Neural cell (in vitro differentiated cells): ENCODE results near the gene PCDH9. TPM values are rescaled to one million over a fixed set of nuclear protein-coding genes. Genes with fewer than 3 reads are reported as not detected.

ENCODE experiments used
- H2AFZ ChIP-seq: fragments of 200-600, 300-800 bp; sonication (generic), shearing (Covaris generic); 2 replicates; pipeline ENCODE4 v1.6.0; 2014; ENCODE audit warnings: low read depth, mild to moderate bottlenecking, antibody characterized with exemption, low read length, moderate library complexity
- H3F3A ChIP-seq: fragments of 200-600 bp; shearing (Covaris generic); 2 replicates; pipeline ENCODE4 v1.6.1; 2016; ENCODE audit warnings: mild to moderate bottlenecking, moderate library complexity, mixed read lengths, antibody characterized with exemption, low read length; ENCODE audit not compliant: insufficient read depth, poor library complexity, severe bottlenecking
- H3K27ac ChIP-seq: fragments of 200-600, 300-800 bp; sonication (generic), shearing (Covaris generic); 2 replicates; pipeline ENCODE4 v1.5.1; 2014; ENCODE audit warnings: mild to moderate bottlenecking, low read length, moderate library complexity
- H3K27me3 ChIP-seq: fragments of 300-800, 200-600 bp; sonication (generic), shearing (Covaris generic); 2 replicates; pipeline ENCODE4 v1.6.0; 2014; ENCODE audit warnings: mild to moderate bottlenecking, low read depth, low read length, moderate library complexity; ENCODE audit not compliant: insufficient read depth
- H3K36me3 ChIP-seq: fragments of 300-800, 200-600 bp; sonication (generic), shearing (Covaris generic); 2 replicates; pipeline ENCODE4 v1.5.1; 2014; ENCODE audit warnings: mild to moderate bottlenecking, antibody characterized with exemption, low read length, moderate library complexity; ENCODE audit not compliant: insufficient read depth
- H3K4me2 ChIP-seq: fragments of 300-800, 200-600 bp; sonication (generic), shearing (Covaris generic); 2 replicates; pipeline ENCODE4 v1.6.0; 2014; ENCODE audit warnings: mild to moderate bottlenecking, low read length
- H3K4me3 ChIP-seq: fragments of 300-800, 200-600 bp; sonication (generic), shearing (Covaris generic); 2 replicates; pipeline ENCODE4 v1.5.1; 2014; ENCODE audit warnings: mild to moderate bottlenecking, low read length, moderate library complexity
- H3K79me2 ChIP-seq: fragments of 200-600 bp; shearing (Covaris generic); replicated peaks from 2 replicates; pipeline ENCODE4 v1.6.0; 2014; ENCODE audit warnings: mild to moderate bottlenecking, low read length, moderate library complexity; ENCODE audit not compliant: insufficient read depth
- H3K9ac ChIP-seq: fragments of 300-800, 200-600 bp; sonication (generic), shearing (Covaris generic); 2 replicates; pipeline ENCODE4 v1.6.1; 2016; ENCODE audit warnings: mild to moderate bottlenecking, low read length, mixed read lengths
- H3K9me2 ChIP-seq: fragments of 200-600 bp; shearing (Covaris generic); 2 replicates; pipeline ENCODE4 v1.6.1; 2016; ENCODE audit warnings: mild to moderate bottlenecking, low read length, mixed read lengths; ENCODE audit not compliant: insufficient read depth
- H3K9me3 ChIP-seq: fragments of 200-600, 300-800 bp; sonication (generic), shearing (Covaris generic); 2 replicates; pipeline ENCODE4 v1.6.1; 2016; ENCODE audit warnings: mild to moderate bottlenecking, mixed run types, low read length, moderate library complexity, mixed read lengths
- H4K20me1 ChIP-seq: fragments of 200-600 bp; shearing (Covaris generic); 2 replicates; pipeline ENCODE4 v1.6.1; 2016; ENCODE audit warnings: mild to moderate bottlenecking, mixed run types; ENCODE audit not compliant: insufficient read depth
- CTCF ChIP-seq: fragments of 450-650 bp; IDR thresholded peaks from 2 replicates; pipeline ENCODE4 v1.5.1; 2014; ENCODE audit warnings: antibody characterized with exemption, mild to moderate bottlenecking, moderate library complexity; ENCODE audit not compliant: poor library complexity, severe bottlenecking
- EP300 ChIP-seq: fragments of 450-650 bp; conservative IDR thresholded peaks from 2 replicates; pipeline ENCODE4 v1.6.1; 2014; ENCODE audit warnings: antibody characterized with exemption, mild to moderate bottlenecking, moderate library complexity; ENCODE audit not compliant: poor library complexity, severe bottlenecking
- EZH2 ChIP-seq: fragments of 200-600, 300-800 bp; shearing (Covaris generic), sonication (generic); IDR thresholded peaks from 2 replicates; pipeline ENCODE4 v1.6.1; 2014; ENCODE audit warnings: antibody characterized with exemption, low read length, borderline replicate concordance, mild to moderate bottlenecking; ENCODE audit not compliant: insufficient read depth, poor library complexity, severe bottlenecking
- MXI1 ChIP-seq: fragments of 450-650 bp; conservative IDR thresholded peaks from 2 replicates; pipeline ENCODE4 v1.6.1; 2014; ENCODE audit warnings: antibody characterized with exemption, mild to moderate bottlenecking; ENCODE audit not compliant: poor library complexity, severe bottlenecking
- POLR2AphosphoS5 ChIP-seq: IDR thresholded peaks from 2 replicates; pipeline ENCODE4 v1.6.1; 2012
- RAD21 ChIP-seq: fragments of 450-650 bp; conservative IDR thresholded peaks from 2 replicates; pipeline ENCODE4 v1.6.1; 2014; ENCODE audit warnings: antibody characterized with exemption, mild to moderate bottlenecking, moderate library complexity
- REST ChIP-seq: IDR thresholded peaks from 2 replicates; pipeline ENCODE4 v1.6.1; 2012; ENCODE audit warnings: borderline replicate concordance
- SMC3 ChIP-seq: fragments of 450-650 bp; conservative IDR thresholded peaks from 2 replicates; pipeline ENCODE4 v1.6.1; 2014; ENCODE audit warnings: antibody characterized with exemption, mild to moderate bottlenecking, moderate library complexity; ENCODE audit not compliant: poor library complexity
- TAF1 ChIP-seq: IDR thresholded peaks from 2 replicates; pipeline ENCODE4 v1.6.1; 2012; ENCODE audit warnings: low read depth
- polyA plus RNA-seq: library from polyadenylated mRNA; depleted of rRNA; stranded (reverse); fragments of >200 nt; gene quantifications from 2 replicates; pipeline ENCODE4 v1.2.3, GENCODE V29; 2014

The PCDH9 gene
- polyA plus RNA-seq, 1 donor from 2014 or later: 4.6 TPM

- Histone ChIP-seq H3K36me3 (no peaks in the 10 kb centered on the region), H3K4me3 (no peak overlapping the region), H3K4me2 (no peak overlapping the region), H3K9ac (no peak overlapping the region), H4K20me1 (no peaks in the 10 kb centered on the region), H3K27me3 (no peaks in the 10 kb centered on the region), H2AFZ (no peak overlapping the region), H3K9me3 (no peaks in the 10 kb centered on the region), H3K27ac (no peak overlapping the region), H3F3A (no peaks in the 10 kb centered on the region), H3K79me2 (no peaks in the 10 kb centered on the region), H3K9me2 (no peaks in the 10 kb centered on the region)
- TF ChIP-seq EZH2 (no peak), MXI1 (no peak), CTCF (no peak), RAD21 (no peak), EP300 (no peak), REST (no peak), SMC3 (no peak), TAF1 (no peak), POLR2AphosphoS5 (no peak)
These were observed 721.0 kb downstream of the PCDH9 start for GRCh38 chr13:66509175-66509574.

- Histone ChIP-seq H3K4me2 (no peak overlapping the region), H3K27me3 (no peaks in the 10 kb centered on the region)
- no peak for TF ChIP-seq EP300
- TF ChIP-seq TAF1: no peak
- no peak for TF ChIP-seq POLR2AphosphoS5
- no peak for TF ChIP-seq SMC3
- no peak for TF ChIP-seq REST
- no peak for TF ChIP-seq CTCF
- no peak for TF ChIP-seq RAD21
- no peak for TF ChIP-seq MXI1
- no peak for TF ChIP-seq EZH2
These were observed 721.8 kb downstream of the PCDH9 start for GRCh38 chr13:66508153-66508909.

More at GRCh38 chr13:66508153-66508909, 721.8 kb downstream of the PCDH9 start:
- Histone ChIP-seq H4K20me1 (no peaks in the 10 kb centered on the region), H3K27ac (no peak overlapping the region), H3K9ac (no peak overlapping the region), H3K79me2 (no peaks in the 10 kb centered on the region), H3K4me3 (no peak overlapping the region), H3K9me3 (no peaks in the 10 kb centered on the region), H3K9me2 (no peaks in the 10 kb centered on the region), H3K36me3 (no peaks in the 10 kb centered on the region), H2AFZ (no peak overlapping the region), H3F3A (no peaks in the 10 kb centered on the region)
